GM06990 (cell line): ENCODE results near the gene MKNK1.

ENCODE experiments used
- DNase-seq: peaks from one replicate; pipeline ENCODE4 v3.0.0-alpha.2; 2011; ENCODE audit not compliant: insufficient read length; ENCODE audit errors: extremely low read depth
- H3K27me3 ChIP-seq: replicated peaks from 2 replicates; pipeline ENCODE4 v1.6.0; 2011; ENCODE audit warnings: low read length; ENCODE audit not compliant: control insufficient read depth, insufficient read depth
- H3K36me3 ChIP-seq: 2 replicates; pipeline ENCODE4 v1.5.1; 2011; ENCODE audit warnings: low read length; ENCODE audit not compliant: control insufficient read depth, insufficient read depth
- H3K4me3 ChIP-seq: replicated peaks from 2 replicates; pipeline ENCODE4 v1.5.1; 2011; ENCODE audit warnings: low read depth, mild to moderate bottlenecking, control low read depth, low read length
- TF ChIP-seq, protein P1 (sequence below): IDR thresholded peaks from 2 replicates; pipeline ENCODE4 v1.5.1; 2011; ENCODE audit warnings: low read length, control low read depth, mild to moderate bottlenecking, inconsistent platforms; ENCODE audit not compliant: insufficient read depth, poor library complexity, severe bottlenecking

Gene MKNK1

GRCh38 chr1:46639547-46639946, 35.5 kb upstream of the MKNK1 start:
- Histone ChIP-seq H3K27me3 (no peaks in the 10 kb centered on the region), H3K4me3 (no peak overlapping the region), H3K36me3 (peaks cover 4% of the 10 kb centered on the region)
- DNase-seq, result no peak
- TF ChIP-seq, protein P1, sequence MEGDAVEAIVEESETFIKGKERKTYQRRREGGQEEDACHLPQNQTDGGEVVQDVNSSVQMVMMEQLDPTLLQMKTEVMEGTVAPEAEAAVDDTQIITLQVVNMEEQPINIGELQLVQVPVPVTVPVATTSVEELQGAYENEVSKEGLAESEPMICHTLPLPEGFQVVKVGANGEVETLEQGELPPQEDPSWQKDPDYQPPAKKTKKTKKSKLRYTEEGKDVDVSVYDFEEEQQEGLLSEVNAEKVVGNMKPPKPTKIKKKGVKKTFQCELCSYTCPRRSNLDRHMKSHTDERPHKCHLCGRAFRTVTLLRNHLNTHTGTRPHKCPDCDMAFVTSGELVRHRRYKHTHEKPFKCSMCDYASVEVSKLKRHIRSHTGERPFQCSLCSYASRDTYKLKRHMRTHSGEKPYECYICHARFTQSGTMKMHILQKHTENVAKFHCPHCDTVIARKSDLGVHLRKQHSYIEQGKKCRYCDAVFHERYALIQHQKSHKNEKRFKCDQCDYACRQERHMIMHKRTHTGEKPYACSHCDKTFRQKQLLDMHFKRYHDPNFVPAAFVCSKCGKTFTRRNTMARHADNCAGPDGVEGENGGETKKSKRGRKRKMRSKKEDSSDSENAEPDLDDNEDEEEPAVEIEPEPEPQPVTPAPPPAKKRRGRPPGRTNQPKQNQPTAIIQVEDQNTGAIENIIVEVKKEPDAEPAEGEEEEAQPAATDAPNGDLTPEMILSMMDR, result no peak

GRCh38 chr1:46638921-46639320, 34.9 kb upstream of the MKNK1 start:
- peaks cover 6% of the 10 kb centered on the region for H3K36me3 ChIP-seq
- TF ChIP-seq, protein P1, result no peak
- no peak overlapping the region for H3K4me3 ChIP-seq
- no peaks in the 10 kb centered on the region for H3K27me3 ChIP-seq
- no peak for DNase-seq

- Histone ChIP-seq H3K36me3 (peaks cover 6% of the 10 kb centered on the region), H3K4me3 (no peak overlapping the region), H3K27me3 (no peaks in the 10 kb centered on the region)
- DNase-seq, result no peak
- TF ChIP-seq, protein P1, result no peak
Measured at GRCh38 chr1:46637444-46638083, 33.5 kb upstream of the MKNK1 start.

DNA sequence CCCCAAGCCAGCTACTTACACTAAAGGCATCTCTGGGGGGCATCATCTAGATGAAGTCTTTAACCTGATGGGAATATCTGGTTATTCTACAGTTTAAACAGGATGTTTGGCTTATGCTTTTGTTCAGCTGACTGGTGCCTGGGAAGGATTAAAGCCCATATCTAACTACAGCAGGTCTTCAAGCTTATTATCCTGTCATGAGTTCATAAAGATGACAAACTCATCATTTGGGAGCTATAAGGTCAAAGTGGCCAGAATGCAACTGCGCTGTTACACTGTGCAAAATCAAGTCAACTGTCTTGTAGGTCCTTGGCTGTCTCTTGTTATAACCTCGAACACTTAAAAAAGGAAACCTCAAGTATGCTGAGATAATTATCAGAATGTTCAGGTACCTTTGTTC, 31.1 kb upstream of the MKNK1 start:
- TF ChIP-seq, protein P1, result no peak
- H3K4me3 ChIP-seq, result no peak overlapping the region
- no peaks in the 10 kb centered on the region for H3K27me3 ChIP-seq
- no peak for DNase-seq
- H3K36me3 ChIP-seq, result peaks cover 11% of the 10 kb centered on the region

DNA sequence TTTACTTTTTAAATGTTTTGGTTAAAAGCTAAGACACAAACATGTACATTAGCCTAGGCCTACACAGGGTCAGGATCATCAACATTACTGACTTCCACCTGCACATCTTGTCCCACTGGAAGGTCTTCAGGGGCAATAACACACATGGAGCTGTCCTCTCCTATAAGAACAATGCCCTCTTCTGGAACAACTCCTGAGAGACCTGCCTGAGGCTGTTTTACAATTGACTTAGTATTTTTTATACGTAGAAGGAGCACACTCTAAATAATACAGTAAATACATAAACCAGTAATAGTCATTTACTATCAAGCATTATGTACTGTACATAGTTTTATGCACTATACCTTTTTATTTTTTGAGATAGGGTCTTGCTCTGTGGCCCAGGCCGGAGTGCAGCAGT, 26.7 kb upstream of the MKNK1 start:
- DNase-seq, result no peak
- Histone ChIP-seq H3K27me3 (no peaks in the 10 kb centered on the region), H3K36me3 (peaks cover 9% of the 10 kb centered on the region), H3K4me3 (no peak overlapping the region)
- TF ChIP-seq, protein P1, result no peak
